GM18951 (cell line): Measurements from ENCODE around the gene VSX2.

ENCODE experiments used
- POLR2A ChIP-seq: IDR thresholded peaks from 4 replicates; pipeline ENCODE4 v1.6.1; 2011; ENCODE audit warnings: mild to moderate bottlenecking; ENCODE audit not compliant: insufficient read length, insufficient read depth; ENCODE audit errors: extremely low read depth
- in situ Hi-C: fragments of 300-500 bp; cut with MboI; formaldehyde crosslinking; loops from one replicate; pipeline ENCODE4 v1.12.0; 2022; ENCODE audit warnings: low sequenced_read_pairs, mixed read lengths, inconsistent platforms; ENCODE audit not compliant: unreplicated experiment

The VSX2 gene

GRCh38 chr14:74238974-74239847 lies at the start of gene VSX2:
Gene VSX2 (plus strand): TSS chr14:74239449. CDS start chr14:74239562, 113 bp downstream.
- in situ Hi-C loops, result no loop called here
- TF ChIP-seq POLR2A, result no peak

GRCh38 chr14:74190927-74191575 lies 48.2 kb upstream of the VSX2 start:
- in situ Hi-C loops, result no loop called here
- no peak for TF ChIP-seq POLR2A

- TF ChIP-seq POLR2A, result no peak
Observed at GRCh38 chr14:74194506-74195274, 44.6 kb upstream of the VSX2 start.

GRCh38 chr14:74195623-74196022 lies 43.6 kb upstream of the VSX2 start:
- no peak for TF ChIP-seq POLR2A
- in situ Hi-C loops, result no loop called here

More at GRCh38 chr14:74194506-74195274, 44.6 kb upstream of the VSX2 start:
- in situ Hi-C loops, result no loop called here

DNA sequence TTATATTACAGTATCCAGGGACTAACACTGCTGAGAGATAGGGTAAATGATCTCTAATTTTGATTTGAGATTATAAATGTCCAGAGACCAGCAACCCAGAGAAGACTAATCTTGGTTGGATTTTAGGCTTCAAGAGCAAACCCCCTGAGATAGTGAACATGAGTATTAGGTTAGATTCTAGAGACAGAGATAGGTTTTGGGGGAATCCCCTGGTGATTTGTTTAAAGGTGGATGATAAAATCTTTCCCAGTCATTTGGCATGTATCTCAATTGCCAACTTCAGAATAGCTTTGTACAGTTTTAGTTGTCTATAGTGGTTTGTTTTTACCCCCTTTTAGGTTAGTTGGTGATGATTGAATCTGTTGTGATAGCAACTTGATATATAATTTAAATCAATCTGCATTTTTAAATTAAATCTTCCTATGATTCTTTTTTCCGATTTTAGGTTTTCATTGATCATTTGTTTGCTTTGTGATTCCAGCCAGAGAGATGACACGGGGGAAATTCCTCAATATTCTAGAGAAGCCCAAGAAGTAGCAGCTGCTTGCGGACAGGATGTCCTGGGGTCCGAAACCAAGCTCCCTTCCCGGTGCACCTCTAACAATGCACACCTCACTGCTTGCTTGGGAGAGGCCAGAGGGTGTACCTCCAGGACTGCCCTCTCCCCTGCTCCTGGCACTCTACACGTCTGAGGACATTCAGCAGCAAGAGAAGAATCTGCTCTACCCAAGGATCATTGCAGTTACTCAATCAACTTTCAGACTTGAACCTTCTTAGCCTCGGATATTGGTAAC lies 40.6 kb upstream of the VSX2 start:
- in situ Hi-C loops, result no loop called here

DNA sequence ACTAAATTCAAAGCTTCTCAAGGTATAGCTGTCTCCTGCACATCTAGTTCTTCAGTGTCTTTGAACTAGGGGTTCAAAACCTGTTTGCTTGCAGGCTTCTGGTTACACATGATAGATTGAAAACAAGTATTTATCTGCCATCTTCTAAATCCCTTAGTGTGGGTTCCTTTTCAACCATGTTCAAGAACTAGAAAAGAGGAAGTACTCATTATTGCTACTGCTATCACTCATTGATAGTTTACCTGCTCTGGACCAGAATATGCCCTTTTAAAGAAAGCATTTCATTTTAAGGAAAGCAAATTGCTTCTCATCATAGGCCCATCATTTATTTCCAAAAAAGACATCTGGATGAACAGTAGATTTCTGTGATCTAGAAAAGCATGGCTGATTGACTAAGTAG lies 37.1 kb upstream of the VSX2 start:
- no peak for TF ChIP-seq POLR2A
- in situ Hi-C loops, result no loop called here

More for the DNA sequence above, 40.6 kb upstream of the VSX2 start:
- TF ChIP-seq POLR2A, result no peak

- TF ChIP-seq POLR2A, result no peak
- in situ Hi-C loops, result no loop called here
Observed at GRCh38 chr14:74203639-74204038, 35.6 kb upstream of the VSX2 start.

- in situ Hi-C loops, result no loop called here
- TF ChIP-seq POLR2A, result no peak
Observed at GRCh38 chr14:74204491-74204890, 34.8 kb upstream of the VSX2 start.

DNA sequence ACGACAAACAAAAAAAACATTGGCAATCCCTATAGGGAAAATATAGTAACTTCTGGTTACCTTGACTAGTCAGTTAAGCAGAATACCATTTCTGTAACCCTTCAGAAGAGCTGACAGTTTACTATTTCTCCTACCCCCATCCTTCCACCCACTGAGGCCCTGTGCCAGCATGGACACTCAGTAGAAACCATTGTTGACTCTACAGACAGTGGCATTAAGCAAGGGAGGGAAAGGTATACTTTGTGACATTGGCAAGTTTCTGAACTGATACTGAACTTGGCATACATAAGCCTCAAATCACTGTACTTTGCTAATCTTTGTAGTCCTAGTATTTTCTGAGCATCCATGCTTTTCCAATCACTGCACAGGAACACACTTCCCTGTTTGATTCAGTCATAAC lies 33.4 kb upstream of the VSX2 start:
- in situ Hi-C loops, result no loop called here
- no peak for TF ChIP-seq POLR2A

DNA sequence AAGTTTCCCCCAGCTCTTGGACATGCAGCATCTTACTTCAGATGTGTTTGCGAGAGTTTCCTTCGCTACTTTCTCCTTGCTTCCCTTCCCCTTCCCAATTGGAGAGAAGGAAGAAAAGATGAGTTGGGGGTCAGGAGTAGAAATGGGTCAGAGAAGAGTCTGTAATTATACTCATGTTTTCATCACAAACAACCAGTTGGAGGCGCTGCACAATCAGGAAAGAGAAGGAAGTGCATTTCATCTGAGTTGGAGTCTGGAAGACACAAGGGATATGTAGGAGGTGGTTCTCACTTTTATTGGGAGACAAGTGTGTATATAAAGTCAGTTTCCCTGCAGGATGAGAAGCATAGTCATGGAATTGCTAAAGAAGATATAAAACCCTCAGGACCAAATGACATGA lies 31.3 kb upstream of the VSX2 start:
- no peak for TF ChIP-seq POLR2A
- in situ Hi-C loops, result no loop called here

DNA sequence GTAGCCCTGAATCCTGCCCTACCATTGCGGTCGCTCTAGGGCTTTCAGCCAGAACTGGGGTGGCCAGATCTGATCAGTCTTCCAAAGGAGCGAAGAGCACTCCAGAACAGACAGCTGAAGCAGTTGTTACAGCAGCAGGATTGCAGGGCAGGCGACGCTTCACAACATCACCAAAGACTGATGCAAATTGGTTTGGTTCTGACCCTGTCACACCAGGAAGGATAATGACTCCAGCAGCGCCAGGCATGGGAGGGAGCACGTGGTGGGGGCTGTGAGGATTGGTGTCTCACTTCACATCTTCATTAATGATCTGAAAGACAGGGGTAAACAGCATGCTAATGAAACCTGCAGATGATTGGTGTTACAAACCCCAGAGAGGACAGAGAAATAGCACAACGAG lies 30.6 kb upstream of the VSX2 start:
- in situ Hi-C loops, result no loop called here
- TF ChIP-seq POLR2A, result no peak

GRCh38 chr14:74211945-74212580 lies 27.2 kb upstream of the VSX2 start:
- TF ChIP-seq POLR2A, result no peak
- in situ Hi-C loops, result no loop called here

DNA sequence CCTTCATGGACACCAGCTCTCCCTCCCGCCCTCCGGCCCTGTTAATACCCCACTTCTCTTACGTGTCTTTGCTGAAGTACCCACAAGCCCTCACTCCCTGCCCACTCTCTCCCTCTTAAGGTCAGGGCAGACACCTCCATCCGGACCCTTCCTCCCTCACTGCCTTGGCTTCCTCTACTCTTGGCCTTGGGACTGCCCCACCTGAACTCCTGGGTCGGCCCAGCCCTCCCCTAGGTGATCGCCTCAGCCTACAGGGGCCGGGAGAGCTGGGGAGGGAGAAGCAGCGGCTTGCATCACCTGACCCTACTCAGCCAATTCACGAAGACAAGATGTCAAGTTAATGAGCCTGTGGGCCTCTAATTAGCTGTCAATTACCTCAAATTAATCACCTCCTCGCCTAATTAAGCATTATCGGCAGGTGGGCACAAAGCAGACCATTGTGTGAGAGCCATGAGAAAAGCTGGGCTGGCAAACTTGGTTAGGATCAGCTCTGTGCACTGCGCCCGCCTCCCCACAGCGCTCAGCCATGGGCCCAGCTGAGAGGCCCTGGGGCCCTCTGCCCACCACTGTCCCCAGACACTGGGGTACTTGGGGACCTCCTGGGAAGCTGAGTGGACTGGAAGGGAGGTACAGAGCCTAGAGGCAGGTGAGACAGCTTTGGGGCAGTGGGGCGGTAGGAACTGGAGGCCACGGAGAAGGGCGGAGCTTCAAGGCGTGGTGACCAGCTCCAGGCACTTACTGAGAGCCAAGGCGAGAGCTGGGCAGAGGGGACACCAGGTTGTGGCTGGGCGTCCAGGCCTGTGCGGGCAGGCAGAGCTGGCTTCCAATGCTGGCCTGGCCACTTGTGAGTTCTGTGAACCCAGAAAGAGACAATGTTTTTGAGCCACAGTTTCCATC lies 25.1 kb upstream of the VSX2 start:
- no peak for TF ChIP-seq POLR2A
- in situ Hi-C loops, result no loop called here
